Mesendoderm (in vitro differentiated cells): Measurements from ENCODE around the gene DNAJC21.
"Not testable (repeated sequence)": the region's sequence is repeated elsewhere in the genome, so short reads cannot be mapped to it uniquely, and the experiment has no call there.

Source experiments
- DNase-seq: peaks from one replicate; pipeline ENCODE4 v3.0.0; 2013
- H2AK5ac ChIP-seq: 2 replicates; pipeline ENCODE4 v1.6.1; 2013; ENCODE audit warnings: low read length, inconsistent platforms
- H2BK120ac ChIP-seq: 2 replicates; pipeline ENCODE4 v1.6.1; 2013; ENCODE audit warnings: low read depth, mild to moderate bottlenecking, low read length, moderate library complexity, mixed read lengths
- H2BK15ac ChIP-seq: replicated peaks from 2 replicates; pipeline ENCODE4 v1.6.1; 2013; ENCODE audit warnings: low read depth, mild to moderate bottlenecking, moderate library complexity
- H2BK5ac ChIP-seq: 2 replicates; pipeline ENCODE4 v1.6.1; 2013; ENCODE audit warnings: low read length, inconsistent platforms
- H3K18ac ChIP-seq: 2 replicates; pipeline ENCODE4 v1.6.1; 2013; ENCODE audit warnings: mild to moderate bottlenecking, low read length, mixed read lengths
- H3K23ac ChIP-seq: one replicate; pipeline ENCODE4 v1.6.1; 2013; ENCODE audit warnings: low read length
- H3K27ac ChIP-seq: 2 replicates; pipeline ENCODE4 v1.5.1; 2013; ENCODE audit warnings: low read depth, mild to moderate bottlenecking, inconsistent platforms, low read length, moderate library complexity
- H3K27me3 ChIP-seq: 2 replicates; pipeline ENCODE4 v1.6.1; 2013; ENCODE audit warnings: low read length, control low read depth, mild to moderate bottlenecking, inconsistent platforms; ENCODE audit not compliant: insufficient read depth, poor library complexity
- H3K36me3 ChIP-seq: 2 replicates; pipeline ENCODE4 v1.6.1; 2013; ENCODE audit warnings: low read length, inconsistent platforms; ENCODE audit not compliant: control insufficient read depth, insufficient read depth
- H3K4ac ChIP-seq: one replicate; pipeline ENCODE4 v1.6.1; 2013; ENCODE audit warnings: low read depth, mild to moderate bottlenecking, low read length, moderate library complexity
- H3K4me1 ChIP-seq: 2 replicates; pipeline ENCODE4 v1.6.1; 2013; ENCODE audit warnings: low read depth, low read length, inconsistent platforms; ENCODE audit not compliant: control insufficient read depth
- H3K4me2 ChIP-seq: 2 replicates; pipeline ENCODE4 v1.6.1; 2013; ENCODE audit warnings: low read length
- H3K4me3 ChIP-seq: 2 replicates; pipeline ENCODE4 v1.5.1; 2013; ENCODE audit warnings: mild to moderate bottlenecking, low read length
- H3K56ac ChIP-seq: one replicate; pipeline ENCODE4 v1.6.1; 2013; ENCODE audit warnings: low read length
- H3K79me1 ChIP-seq: 2 replicates; pipeline ENCODE4 v1.6.1; 2013; ENCODE audit warnings: low read length, inconsistent platforms
- H3K79me2 ChIP-seq: 2 replicates; pipeline ENCODE4 v1.6.1; 2013; ENCODE audit warnings: mild to moderate bottlenecking, low read length; ENCODE audit not compliant: control insufficient read depth, insufficient read depth
- H3K9ac ChIP-seq: 2 replicates; pipeline ENCODE4 v1.6.1; 2013; ENCODE audit warnings: low read length, inconsistent platforms
- H4K5ac ChIP-seq: one replicate; pipeline ENCODE4 v1.6.1; 2013; ENCODE audit warnings: low read length
- H4K8ac ChIP-seq: one replicate; pipeline ENCODE4 v1.6.1; 2013; ENCODE audit warnings: low read depth, mild to moderate bottlenecking, control low read depth, low read length, moderate library complexity
- WGBS: extraction: QIAGEN DNeasy Blood & Tissue Kit; methylation state at CpG from one replicate; pipeline ENCODE4 v1.1.7; 2013; ENCODE audit warnings: low lambda C conversion rate, missing lambda C conversion rate; ENCODE audit not compliant: insufficient coverage; ENCODE audit errors: extremely low coverage; 5-methylcytosine and 5-hydroxymethylcytosine counted together

Gene DNAJC21

GRCh38 chr5:34923256-34923655 lies 6.1 kb upstream of the DNAJC21 start:
- not testable (repeated sequence) for H2AK5ac ChIP-seq, H3K4me3 ChIP-seq, H4K8ac ChIP-seq, H3K79me1 ChIP-seq, H3K23ac ChIP-seq, H4K5ac ChIP-seq, H3K56ac ChIP-seq, H3K36me3 ChIP-seq, H2BK5ac ChIP-seq, H2BK15ac ChIP-seq, H2BK120ac ChIP-seq, H3K4me1 ChIP-seq, DNase-seq, H3K4ac ChIP-seq, H3K79me2 ChIP-seq, H3K27ac ChIP-seq, H3K4me2 ChIP-seq, H3K18ac ChIP-seq, H3K27me3 ChIP-seq, H3K9ac ChIP-seq
- no CpG with 5 or more reads among the region's 9 CpGs for WGBS

GRCh38 chr5:34923694-34924461 lies 5.5 kb upstream of the DNAJC21 start:
- H4K5ac ChIP-seq: no peak overlapping the region
- no peak overlapping the region for H3K4me3 ChIP-seq
- no peak overlapping the region for H3K9ac ChIP-seq
- H3K18ac ChIP-seq: no peak overlapping the region
- peak; percentile 80 for DNase-seq
- H2BK5ac ChIP-seq: no peak overlapping the region
- H3K4me1 ChIP-seq: no peaks in the 10 kb centered on the region
- peaks cover 1% of the 10 kb centered on the region for H3K36me3 ChIP-seq
- H2BK120ac ChIP-seq: no peak overlapping the region
- H2AK5ac ChIP-seq: no peak overlapping the region
- H3K79me1 ChIP-seq: no peaks in the 10 kb centered on the region
- no peak overlapping the region for H3K27ac ChIP-seq
- peaks cover 1% of the 10 kb centered on the region for H3K79me2 ChIP-seq
- no peak overlapping the region for H2BK15ac ChIP-seq
- H3K56ac ChIP-seq: no peak overlapping the region
- no peak overlapping the region for H3K23ac ChIP-seq
- no peak overlapping the region for H4K8ac ChIP-seq
- H3K27me3 ChIP-seq: no peaks in the 10 kb centered on the region
- WGBS: no CpG with 5 or more reads among the region's 3 CpGs
- no peak overlapping the region for H3K4ac ChIP-seq
- no peak overlapping the region for H3K4me2 ChIP-seq

- Histone ChIP-seq H2BK15ac (no peak overlapping the region), H3K79me2 (peaks cover 1% of the 10 kb centered on the region), H3K79me1 (no peaks in the 10 kb centered on the region), H3K4ac (no peak overlapping the region), H3K23ac (no peak overlapping the region), H3K56ac (no peak overlapping the region), H3K4me3 (no peak overlapping the region), H4K8ac (no peak overlapping the region), H2AK5ac (no peak overlapping the region), H3K36me3 (peaks cover 1% of the 10 kb centered on the region), H3K27me3 (no peaks in the 10 kb centered on the region), H3K4me1 (no peaks in the 10 kb centered on the region), H2BK5ac (no peak overlapping the region), H3K27ac (no peak overlapping the region), H4K5ac (no peak overlapping the region), H3K18ac (no peak overlapping the region), H3K4me2 (no peak overlapping the region), H2BK120ac (no peak overlapping the region), H3K9ac (no peak overlapping the region)
- DNase-seq: no peak
Measured at GRCh38 chr5:34924462-34924765, 4.9 kb upstream of the DNAJC21 start.

GRCh38 chr5:34926318-34926888 lies 3.0 kb upstream of the DNAJC21 start:
- Histone ChIP-seq H2BK5ac (no peak overlapping the region), H3K27ac (no peak overlapping the region), H3K9ac (no peak overlapping the region), H3K18ac (no peak overlapping the region), H4K5ac (no peak overlapping the region), H3K23ac (no peak overlapping the region), H3K27me3 (no peaks in the 10 kb centered on the region), H3K4me2 (no peak overlapping the region), H3K79me1 (peaks cover 1% of the 10 kb centered on the region), H3K36me3 (peaks cover 1% of the 10 kb centered on the region), H2AK5ac (no peak overlapping the region), H3K56ac (no peak overlapping the region), H3K4ac (no peak overlapping the region), H3K79me2 (peaks cover 9% of the 10 kb centered on the region), H3K4me1 (no peaks in the 10 kb centered on the region), H3K4me3 (no peak overlapping the region), H2BK15ac (no peak overlapping the region), H2BK120ac (no peak overlapping the region), H4K8ac (no peak overlapping the region)
- WGBS: no CpG with 5 or more reads among the region's 3 CpGs
- DNase-seq: no peak

GRCh38 chr5:34927785-34928184 lies 1.6 kb upstream of the DNAJC21 start:
- Histone ChIP-seq H2BK5ac (no peak overlapping the region), H4K8ac (no peak overlapping the region), H3K18ac (no peak overlapping the region), H3K36me3 (peaks cover 1% of the 10 kb centered on the region), H3K23ac (no peak overlapping the region), H3K9ac (no peak overlapping the region), H3K56ac (no peak overlapping the region), H3K27ac (no peak overlapping the region), H2AK5ac (no peak overlapping the region), H3K4ac (no peak overlapping the region), H3K4me2 (no peak overlapping the region), H3K4me1 (no peaks in the 10 kb centered on the region), H2BK120ac (no peak overlapping the region), H2BK15ac (no peak overlapping the region), H4K5ac (no peak overlapping the region), H3K4me3 (no peak overlapping the region), H3K79me2 (peaks cover 19% of the 10 kb centered on the region), H3K79me1 (peaks cover 5% of the 10 kb centered on the region), H3K27me3 (no peaks in the 10 kb centered on the region)
- peak; percentile 16 for DNase-seq
- no CpG with 5 or more reads among the region's 5 CpGs for WGBS

- H3K4me2 ChIP-seq: no peak overlapping the region
- no peak overlapping the region for H3K4ac ChIP-seq
Measured at GRCh38 chr5:34928267-34928666, 1.1 kb upstream of the DNAJC21 start.

More at GRCh38 chr5:34928267-34928666, 1.1 kb upstream of the DNAJC21 start:
- Histone ChIP-seq H4K5ac (no peak overlapping the region), H3K27ac (no peak overlapping the region), H3K27me3 (no peaks in the 10 kb centered on the region), H3K4me3 (no peak overlapping the region), H3K36me3 (peaks cover 1% of the 10 kb centered on the region), H2BK15ac (no peak overlapping the region), H3K56ac (no peak overlapping the region), H3K9ac (no peak overlapping the region), H3K79me2 (peaks cover 22% of the 10 kb centered on the region), H4K8ac (no peak overlapping the region), H2BK5ac (no peak overlapping the region), H2BK120ac (no peak overlapping the region), H3K4me1 (no peaks in the 10 kb centered on the region), H3K79me1 (peaks cover 7% of the 10 kb centered on the region), H3K23ac (no peak overlapping the region), H3K18ac (no peak overlapping the region), H2AK5ac (no peak overlapping the region)
- no peak for DNase-seq
- WGBS: no CpG with 5 or more reads among the region's 5 CpGs
